H1 (cell line): ENCODE data around the gene FAT2. TPM values are rescaled to one million over a fixed set of nuclear protein-coding genes. Genes with fewer than 3 reads are reported as not detected.

ENCODE experiments used
- CHD7 ChIP-seq: fragments of 300-600 bp; sonication (generic); IDR thresholded peaks from 2 replicates; pipeline ENCODE4 v1.7.1; 2012; ENCODE audit warnings: low read length, moderate library complexity, mild to moderate bottlenecking, inconsistent platforms; ENCODE audit not compliant: insufficient replicate concordance
- polyA plus RNA-seq, 7 experiments: library from polyadenylated mRNA; depleted of rRNA in 3 of 7; stranded (reverse) in 5 of 7; unstranded in 2 of 7; fragments of >200 nt in 5 of 7; fragments of 200-250 nt in 2 of 7; gene quantifications; 1 replicate in 5 of 7; 2 replicates in 1 of 7; 4 replicates in 1 of 7; pipeline versions ENCODE4 v1.2.1 to v1.2.3, GENCODE V29; 2011 to 2013; ENCODE audit warnings: missing spikeins in 2 of 7, mixed read lengths in 2 of 7
- total RNA-seq: library from RNA; stranded (reverse); fragmentation: NEBNext Ultra II Directional; extraction: Animal tissue kit (Norgen Biotek cat#: 25700); gene quantifications from 2 replicates; pipeline ENCODE4 v1.2.1, GENCODE V29; 2021

FAT2 gene
- total and polyA plus RNA-seq, 2 of the 8 experiments (the other 6 are each of a cell fraction or from before 2014, with no cell fraction given): 0.12 to 0.30 TPM

GRCh38 chr5:151630088-151630487 is 39.0 kb upstream of the FAT2 start (continued):
- no peak for TF ChIP-seq CHD7
